NCI-H524 (cell line): ENCODE data around the gene WSCD1.

Experiments used
- DNase-seq, 2 experiments: peaks; one replicate each; lab custom pipeline; 2025; lab: John Stamatoyannopoulos, UW

Gene WSCD1

GRCh38 chr17:6160232-6160555, 90.0 kb downstream of the WSCD1 start:
- DNase-seq = no peak

GRCh38 chr17:6160911-6161855, 91.0 kb downstream of the WSCD1 start:
- no peak for DNase-seq

GRCh38 chr17:6162216-6162615, 92.0 kb downstream of the WSCD1 start:
- no peak for DNase-seq

GRCh38 chr17:6162892-6163291, 92.7 kb downstream of the WSCD1 start:
- peak in 1 of 2 experiments; percentile 50 for DNase-seq

GRCh38 chr17:6163612-6164333, 93.6 kb downstream of the WSCD1 start:
- DNase-seq = peak; percentile 65 to 87

GRCh38 chr17:6164996-6165395, 94.8 kb downstream of the WSCD1 start:
- no peak for DNase-seq

GRCh38 chr17:6165806-6166205, 95.6 kb downstream of the WSCD1 start:
- DNase-seq = no peak

GRCh38 chr17:6166492-6167179, 96.5 kb downstream of the WSCD1 start:
- peak; percentile 15 to 45 for DNase-seq

- no peak for DNase-seq
These were observed 98.1 kb downstream of the WSCD1 start for GRCh38 chr17:6168296-6168695.

- DNase-seq = no peak
These were observed 100.2 kb downstream of the WSCD1 start for GRCh38 chr17:6170349-6170748.

GRCh38 chr17:6172642-6173330, 102.6 kb downstream of the WSCD1 start:
- DNase-seq = peak in 1 of 2 experiments; percentile 22

GRCh38 chr17:6173653-6174052, 103.5 kb downstream of the WSCD1 start:
- DNase-seq = no peak
